Effector CD8-positive, alpha-beta T cell (primary cell): ENCODE measurements around the gene NAPA.

Experiments used
- DNase-seq: peaks from one replicate; lab custom pipeline; 2025; lab: John Stamatoyannopoulos, UW

The NAPA gene

DNA sequence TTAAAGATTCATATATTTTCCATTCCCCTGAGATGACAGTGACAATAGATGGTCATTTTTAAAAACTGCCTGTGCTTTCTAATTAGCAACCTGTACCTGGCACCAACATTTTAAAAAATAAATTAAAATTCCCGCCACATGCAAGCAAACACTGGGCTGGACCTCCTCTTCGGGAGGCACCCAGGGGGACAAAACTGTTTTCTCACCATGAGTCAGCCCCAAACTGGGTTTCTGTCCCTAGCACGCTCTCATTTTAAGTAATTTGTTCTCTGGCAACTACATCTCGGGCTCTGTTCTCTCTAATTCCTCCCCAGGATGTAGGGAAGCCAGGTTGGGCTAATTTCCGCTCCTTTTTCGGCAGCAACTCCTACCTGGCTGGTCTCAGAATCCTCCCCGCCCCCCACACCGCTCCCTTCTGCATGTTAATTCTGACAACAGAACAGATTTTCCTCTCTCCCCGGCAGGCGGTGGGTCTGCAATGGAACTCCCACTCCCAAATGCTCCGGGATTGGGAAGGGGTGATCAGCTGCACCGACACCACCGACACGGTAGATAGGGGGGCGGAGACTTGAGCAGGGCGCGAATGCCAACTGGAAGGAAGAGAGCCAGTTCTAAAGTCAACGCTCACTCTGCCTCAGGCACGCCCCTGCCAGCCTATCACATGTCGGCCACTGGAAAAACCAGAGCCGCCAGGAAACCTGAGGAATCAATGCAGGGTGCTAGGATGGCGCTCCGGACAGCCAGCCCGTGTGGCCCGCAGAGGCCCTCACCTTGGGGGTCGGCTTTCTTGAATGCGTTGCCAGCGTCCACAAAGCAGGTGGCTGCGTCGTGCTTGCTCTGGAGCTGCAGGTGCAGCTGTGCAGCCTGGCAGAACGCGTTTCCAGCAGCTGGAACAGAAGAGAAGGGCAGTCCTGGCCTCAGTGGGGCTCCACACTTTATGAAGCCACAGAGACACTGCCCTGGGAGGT lies 14.7 kb downstream of the NAPA start:
- DNase-seq: no peak

DNA sequence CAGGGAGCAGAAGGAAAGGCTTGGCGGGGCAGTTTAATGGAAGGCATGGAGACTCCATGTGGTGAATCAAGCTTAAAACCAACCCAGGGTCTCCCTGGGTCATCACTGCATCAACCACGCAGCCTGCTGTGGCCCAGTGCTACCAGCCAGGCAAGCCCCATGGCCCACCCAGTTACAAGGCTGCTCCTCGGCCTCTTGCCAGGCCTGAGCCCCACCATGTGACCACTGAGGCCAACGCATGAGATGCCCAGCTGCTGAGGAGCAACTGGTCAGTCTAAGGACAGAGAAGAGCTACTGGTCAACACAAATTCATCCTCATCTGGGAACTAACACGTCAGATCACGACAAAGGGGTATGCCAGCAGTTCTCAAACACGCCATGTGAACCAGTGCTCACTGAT lies 15.5 kb downstream of the NAPA start:
- DNase-seq: no peak

DNA sequence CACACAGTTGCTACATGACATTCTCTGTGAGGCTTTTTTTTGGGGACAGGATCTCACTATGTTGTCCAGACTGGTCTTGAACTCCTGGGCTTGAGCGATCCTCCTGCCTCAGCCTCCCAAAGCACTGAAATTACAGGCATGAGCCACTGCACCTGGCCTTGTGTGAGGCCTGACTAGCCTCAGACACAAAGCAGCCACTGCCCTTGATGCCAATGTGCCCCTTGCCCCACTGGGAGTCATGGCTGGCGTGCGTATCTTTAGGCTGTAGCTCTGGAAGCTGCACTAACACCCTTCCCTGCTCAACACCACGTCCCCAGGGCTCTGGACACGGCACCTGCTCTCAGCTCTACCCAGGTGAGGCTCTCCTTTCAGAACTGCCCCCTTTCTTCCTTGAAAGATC lies 16.3 kb downstream of the NAPA start:
- DNase-seq: no peak

DNA sequence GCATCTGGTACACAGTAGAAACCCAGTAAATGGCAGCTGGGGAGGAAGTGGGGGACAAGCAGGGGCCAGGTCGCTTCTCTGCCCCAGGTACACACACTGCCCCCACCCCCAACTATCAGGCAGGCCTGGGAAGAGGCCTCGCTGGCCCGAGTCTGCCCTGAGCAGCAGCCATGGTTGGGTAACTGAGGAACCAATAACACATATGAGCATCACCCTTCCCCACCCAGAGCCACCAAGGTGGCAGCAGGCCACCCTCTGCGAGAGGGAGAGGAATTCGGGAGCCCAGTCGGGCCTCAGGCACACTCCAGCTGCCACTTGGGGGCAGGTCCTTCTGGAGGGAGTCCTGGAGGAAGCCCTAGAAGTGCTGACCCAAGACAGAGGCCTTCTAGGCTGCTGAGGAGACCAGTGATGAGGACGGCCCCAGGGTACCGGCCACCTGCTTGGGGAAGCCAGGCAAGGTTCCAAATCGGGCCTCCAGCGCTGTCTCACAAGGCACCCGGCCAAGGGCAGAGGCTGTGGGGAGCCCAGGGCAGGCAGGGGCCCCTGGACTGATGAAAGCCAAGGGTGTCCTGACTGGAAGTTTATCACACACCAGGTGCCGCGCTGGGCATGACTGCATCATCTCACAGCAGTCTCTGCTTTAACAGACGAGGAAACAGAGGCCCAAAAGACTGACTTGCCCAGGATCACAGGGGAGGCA lies 16.9 kb downstream of the NAPA start:
- no peak for DNase-seq

DNA sequence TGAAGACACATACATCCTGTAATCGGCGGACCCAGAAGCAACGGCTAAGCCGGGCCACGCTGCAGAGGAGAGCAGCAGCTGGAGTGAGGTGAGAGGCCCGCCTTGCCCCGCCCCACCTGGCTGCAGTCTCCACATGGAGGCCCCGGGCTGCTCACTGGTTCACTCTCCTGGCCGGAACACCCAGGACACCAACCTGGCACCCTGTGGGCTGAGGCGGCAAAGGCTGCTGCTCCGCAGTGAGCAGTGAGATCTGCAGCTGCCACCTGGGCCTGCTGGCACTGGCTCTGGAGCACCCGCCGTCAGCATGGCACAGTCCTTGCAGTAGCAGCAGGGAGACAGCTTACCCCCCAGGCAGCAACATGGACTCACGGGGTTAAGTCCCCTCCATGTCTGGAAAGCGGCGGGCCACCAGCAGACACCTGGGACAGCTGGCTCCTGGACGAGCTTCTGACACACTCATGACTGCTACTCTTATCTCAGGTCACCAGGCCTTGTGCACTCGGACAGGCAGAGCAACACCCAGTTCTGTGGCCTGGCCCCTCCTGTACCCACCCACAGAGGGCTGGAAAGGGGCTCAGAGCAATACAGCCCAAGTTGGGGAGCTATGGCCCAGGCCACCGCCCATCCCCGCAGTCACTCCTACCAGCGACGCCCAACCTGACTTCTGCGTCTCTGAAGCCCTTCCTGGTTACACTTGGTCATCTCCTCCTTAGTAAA lies 17.7 kb downstream of the NAPA start:
- no peak for DNase-seq

DNA sequence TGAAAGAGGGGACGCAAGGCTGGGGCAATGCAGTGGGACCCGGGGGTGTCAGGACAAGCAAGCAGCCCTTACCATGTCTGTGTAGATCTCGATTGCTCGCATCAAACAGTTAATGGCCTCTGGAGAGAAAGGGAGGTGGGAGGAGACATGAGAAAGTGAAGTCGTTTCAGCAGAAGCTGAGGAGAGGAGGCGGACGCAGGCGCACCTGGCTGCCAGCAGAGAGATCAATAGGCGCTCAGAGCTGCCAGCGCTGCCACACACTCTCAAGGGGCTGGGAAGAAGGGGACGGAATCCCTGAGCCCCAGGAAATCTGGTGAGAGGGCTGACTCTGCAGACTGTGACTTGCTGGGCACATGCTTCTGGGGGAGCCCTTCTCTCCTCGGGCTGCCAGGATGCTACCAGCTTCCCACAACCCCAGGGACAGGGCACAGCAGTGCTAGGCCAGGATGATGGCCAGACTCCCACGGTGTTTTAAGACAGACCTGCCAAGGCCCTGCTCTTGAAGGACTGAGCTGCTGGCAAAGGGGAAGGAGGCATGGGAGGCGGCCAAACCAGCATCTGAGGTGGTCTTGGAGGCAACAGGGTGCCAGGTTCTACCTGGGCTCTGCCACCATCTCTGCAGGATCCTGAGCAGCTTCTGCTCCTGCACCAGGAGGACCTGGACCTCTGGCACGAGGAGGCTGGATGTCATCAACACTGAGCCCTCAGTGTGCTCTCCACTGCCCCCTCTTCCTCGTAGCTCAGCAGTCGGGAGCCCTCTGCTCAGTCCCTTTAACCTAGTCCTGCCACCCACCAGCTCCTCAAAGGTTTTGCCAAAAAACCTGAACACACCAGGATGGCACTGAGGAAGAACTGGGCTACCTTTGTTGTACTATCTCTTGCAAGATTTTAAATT lies 19.1 kb downstream of the NAPA start:
- no peak for DNase-seq

DNA sequence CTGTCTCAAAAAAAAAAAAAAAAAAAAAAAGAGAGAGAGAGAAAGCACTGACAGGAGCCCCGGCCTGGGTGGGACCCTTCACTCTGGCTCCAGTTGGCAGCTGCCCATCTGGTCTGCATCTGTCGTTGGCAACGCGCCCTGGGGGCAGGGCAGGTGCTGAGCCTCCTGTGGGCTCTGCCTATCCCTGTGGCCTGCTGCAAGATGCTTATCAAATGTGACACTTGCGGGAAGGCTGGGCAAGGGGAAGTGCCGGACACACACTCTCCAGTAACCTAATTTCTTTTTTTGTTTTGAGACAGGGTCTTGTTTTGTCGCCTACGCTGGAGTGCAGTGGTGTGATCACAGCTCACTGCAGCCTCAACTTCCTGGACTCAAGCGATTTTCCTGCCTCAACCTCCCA lies 20.1 kb downstream of the NAPA start:
- DNase-seq: no peak

DNA sequence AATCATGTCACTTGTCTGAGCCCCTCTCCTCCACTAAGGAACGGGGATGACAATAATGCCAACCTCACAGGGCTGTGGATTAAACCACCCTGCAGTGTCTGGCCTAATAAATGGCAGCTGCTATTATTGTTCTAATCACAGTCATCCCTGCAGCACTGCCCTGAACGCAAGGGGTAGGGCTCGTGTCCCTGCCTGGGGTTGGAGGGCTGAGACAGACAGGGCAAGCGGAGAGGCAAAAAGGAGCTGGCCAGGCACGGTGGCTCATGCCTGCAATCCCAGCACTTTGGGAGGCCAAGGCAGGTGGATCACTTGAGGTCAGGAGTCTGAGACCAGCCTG lies 20.7 kb downstream of the NAPA start:
- DNase-seq: no peak

DNA sequence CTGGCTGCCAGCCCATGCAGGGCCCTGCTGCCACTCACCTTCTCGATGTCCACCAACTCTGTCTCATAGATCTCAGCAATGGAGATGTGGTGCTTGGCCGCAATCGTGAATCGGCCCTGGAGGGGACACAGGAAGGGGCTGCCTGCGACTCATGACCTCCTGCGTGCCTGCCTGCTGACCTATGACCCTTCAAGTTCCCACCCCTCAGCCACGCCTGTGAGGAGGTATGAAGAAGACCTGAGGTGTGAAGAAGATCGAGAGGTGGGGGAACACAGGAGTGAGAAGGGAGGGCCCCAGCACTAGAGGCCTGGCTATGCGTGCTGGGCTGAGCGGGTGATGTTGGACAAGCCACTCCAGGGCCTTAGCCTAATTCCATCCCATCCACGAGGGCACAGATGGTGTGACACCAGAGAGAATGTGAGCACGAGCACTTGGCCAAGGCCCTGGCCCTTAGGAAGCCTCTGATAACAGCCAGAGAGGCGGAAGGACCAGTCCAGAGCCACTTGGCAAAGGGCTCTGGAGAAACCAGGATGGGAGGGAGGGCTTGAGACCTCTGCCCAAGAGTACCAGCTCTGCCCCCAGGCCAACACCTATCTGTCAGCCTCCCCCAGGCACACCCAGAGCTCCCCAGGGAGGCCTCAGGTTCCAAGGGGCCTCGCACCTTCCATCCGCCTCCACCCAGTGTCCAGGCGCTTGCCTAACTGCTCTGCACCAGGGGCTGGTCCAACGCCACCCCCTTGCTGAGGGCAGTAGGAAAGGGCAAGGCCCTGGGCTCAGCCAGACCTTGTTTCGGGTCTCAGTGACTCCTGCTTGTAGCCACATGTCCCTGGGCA lies 21.3 kb downstream of the NAPA start:
- DNase-seq: no peak

DNA sequence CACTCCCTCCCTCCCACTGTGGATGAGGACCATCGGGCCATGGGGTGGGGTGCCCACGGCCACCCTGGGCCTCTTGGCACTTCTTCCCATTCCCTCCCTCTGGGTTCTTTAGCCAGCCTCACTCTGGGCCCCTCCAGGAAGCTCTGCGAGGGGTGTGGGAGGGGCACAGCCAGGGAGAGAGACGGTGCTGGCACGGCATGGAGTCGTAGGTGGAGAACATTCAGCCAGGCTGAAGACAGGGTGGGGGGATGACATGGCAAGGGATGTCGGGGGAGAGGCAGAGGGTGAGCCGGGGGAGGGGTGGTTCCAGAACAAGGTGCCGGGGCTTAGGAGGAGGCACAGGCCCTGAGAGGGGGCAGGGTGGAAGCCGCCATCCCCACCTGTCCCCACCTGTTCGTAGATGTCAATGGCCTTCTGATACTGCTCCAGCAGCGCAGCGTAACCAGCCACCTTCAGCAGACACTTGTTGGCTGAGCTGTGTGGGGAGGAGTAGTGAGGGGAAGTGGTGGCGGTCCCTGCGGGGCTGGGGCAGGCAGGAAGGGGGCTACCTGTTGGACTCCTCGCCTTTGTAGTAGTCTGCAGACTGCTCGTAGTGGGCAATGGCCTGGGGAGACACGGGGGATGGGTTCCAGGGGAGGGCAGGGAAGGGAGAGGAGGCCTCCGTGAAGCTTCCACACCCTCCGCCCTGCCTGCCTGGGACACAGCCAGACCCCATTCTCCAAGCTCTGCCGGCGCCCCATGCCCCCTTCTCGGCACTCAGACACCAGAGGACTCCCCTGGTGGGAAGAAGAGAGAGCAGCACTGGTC lies 22.1 kb downstream of the NAPA start:
- DNase-seq: no peak

DNA sequence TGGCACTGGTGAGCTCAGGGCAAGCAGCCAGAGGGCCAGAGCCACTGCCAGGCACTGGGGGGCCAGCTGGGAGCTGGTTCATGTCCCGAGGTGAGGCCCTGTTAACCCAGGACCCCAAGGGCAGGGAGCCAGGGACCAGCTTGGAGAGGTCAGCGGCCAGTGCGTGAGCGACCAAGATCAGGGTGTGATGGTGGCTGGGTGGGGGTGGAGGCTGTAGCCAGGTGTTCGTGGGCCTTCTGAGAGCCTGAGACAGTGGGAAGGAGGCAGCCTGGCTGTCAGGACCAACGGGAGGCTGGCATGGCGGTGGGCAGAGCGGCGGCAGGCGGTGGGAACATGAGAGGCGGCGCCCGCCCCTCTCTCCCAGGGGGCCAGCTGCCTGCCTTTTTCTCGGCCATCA lies 22.7 kb downstream of the NAPA start:
- DNase-seq: no peak

DNA sequence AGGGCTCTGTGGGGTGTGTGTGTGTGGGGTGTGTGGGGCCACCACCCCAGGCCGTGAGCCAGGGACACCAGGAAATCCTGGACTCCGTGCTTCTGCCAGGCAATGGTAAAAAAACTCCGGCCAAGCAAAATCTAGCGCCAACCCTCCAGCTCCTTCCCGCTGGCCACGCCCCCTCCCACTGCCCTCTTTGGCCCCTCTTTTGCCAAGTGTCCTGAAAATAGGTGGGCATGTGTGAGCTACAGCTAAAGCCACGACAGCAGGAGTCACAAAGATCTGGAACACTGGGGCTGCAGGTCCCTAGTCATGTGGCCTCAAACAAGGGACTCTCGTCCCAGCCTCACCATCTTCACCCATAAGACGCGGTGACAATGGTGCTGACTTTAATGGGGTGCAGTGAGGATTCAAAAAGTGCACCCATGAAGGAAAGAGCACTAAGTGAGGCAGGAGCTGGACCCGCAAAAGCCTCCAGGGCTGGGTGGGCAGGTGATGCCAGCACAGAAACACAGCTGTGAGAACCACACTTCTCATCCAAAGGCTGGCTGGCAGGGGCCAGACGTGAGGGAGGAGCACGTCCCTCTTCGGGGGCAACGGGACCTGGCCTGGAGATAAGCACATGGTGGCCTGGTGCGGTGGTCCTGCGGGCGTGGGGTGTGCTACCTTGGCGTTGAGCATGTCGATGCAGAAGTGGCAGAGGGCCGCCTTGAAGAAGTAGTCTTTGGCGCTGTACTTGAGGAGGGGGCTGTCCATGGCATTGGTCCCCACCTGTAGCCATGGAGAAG lies 23.3 kb downstream of the NAPA start:
- no peak for DNase-seq

DNA sequence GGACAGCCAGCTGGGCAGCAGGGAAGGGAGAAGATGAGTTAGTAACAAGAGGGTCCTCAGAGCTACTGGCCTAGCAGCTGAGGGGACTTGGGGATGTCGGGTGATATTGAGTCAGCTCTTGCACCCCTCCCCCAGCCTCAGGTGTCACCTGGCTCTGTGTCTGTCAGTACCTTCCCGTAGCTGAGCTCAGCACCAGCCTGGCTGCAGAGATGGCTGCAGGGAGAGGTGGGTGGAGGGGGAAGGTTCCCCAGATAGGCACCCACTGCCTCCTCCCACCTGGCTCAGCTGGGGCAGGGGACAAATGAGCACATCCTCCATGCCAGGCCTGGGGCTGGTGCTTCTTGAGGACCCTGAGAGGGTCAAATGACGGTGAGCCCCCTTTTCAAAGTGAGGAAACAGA lies 24.0 kb downstream of the NAPA start:
- no peak for DNase-seq

DNA sequence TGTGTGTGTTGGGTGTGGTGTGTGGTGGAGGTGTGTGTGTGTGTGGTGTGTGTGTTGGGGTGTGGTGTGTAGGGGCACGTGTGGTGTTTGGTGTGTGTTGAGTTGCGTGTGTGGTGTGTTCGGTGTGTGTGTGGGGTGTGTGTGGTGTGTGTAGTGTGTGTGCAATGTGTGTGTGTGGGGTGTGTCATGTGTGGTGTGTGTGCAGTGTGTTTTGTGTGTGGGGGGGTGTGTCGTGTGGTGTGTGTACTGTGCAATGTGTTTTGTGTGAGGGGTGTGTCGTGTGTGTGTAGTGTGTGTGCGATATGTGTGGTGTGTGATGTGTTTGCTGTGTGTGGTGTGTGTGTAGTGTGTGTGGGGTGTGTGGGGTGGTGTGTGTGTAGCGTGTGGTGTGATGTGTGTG lies 24.8 kb downstream of the NAPA start:
- DNase-seq: no peak

DNA sequence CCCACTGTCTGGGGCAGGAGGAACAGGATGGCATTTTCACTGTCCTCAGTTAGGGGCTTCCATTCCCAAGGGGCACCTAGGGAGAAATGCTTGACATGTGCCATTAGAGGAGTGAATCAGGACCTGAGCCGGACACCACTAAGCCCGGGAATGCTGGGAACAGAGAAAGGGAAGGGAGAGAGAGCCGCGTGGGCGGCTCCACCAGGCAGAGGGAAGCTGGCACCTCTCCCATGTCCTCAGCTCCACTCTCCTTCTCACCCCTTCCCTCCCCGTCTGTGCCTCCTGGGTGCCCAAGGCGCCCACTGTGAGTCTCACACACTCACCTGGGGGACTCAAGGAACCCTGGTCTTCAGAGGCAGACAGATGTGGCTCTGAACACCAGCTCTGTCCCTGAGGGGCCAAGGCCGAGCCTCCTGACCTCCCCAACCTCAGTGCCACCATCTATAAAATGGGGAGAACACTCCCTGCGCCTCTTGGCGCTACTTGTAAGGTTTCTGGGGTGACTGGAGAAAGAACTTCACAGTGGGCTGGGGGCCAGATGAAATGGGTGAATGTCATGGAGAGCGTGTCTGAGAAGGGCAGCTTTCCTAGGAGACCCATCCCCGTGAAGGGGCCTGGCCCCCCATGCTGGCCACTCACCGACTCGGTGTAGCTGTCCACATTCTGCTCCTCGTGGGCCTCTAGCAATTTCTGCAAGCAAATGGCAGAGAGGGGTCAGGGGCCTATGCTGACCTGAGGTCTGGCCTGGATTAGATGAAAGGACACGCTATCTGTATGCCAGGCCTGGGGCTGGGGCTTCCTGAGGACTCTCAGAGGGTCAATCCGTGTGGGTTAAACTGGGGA lies 25.6 kb downstream of the NAPA start:
- DNase-seq: no peak

DNA sequence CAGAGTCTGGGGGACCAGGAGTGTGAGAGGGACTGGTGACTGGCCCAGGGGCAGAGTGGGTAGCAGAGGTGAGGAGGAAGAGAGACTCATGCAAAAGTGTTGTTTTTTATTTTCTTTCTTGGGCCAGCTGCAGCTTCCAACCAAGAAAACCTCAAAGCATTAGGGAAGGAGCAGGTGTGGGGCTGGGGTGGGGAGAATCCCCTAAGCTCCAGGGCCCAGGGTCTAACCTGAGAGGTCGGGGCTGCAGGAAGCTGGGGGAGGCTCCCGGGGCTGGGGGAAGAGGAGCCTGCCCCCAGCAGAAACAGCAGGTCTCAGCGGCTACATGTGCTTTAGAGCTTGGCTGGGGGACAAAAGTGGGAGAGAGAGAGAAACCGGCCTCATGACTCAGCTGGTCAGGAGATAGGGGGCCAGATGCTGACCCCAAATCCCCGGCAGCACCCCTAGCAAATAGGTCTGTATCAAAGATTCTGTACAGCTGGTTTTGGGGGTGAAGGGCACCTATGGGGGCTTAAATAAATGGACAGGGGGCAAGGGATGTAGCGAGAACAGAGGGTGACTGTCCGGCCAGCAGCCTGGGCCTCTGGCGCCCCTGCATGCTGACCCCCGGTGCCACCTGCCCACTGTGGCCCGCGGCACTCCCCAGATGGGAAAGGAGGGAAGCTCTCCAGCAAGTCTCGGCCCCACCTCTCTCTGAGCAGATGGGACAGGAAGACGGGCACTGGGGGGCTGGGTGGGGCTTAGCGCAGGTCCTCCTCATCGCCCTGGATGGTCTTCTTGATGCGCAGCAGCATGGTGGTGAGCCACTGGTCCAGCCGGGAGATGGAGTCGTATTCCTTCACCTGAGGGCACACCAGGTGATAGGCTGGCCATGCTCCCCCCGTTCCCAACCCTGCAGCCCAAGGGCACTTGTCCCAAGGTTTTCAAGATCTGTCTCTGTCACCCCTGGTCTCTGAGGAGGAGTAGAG lies 27.0 kb downstream of the NAPA start:
- no peak for DNase-seq

DNA sequence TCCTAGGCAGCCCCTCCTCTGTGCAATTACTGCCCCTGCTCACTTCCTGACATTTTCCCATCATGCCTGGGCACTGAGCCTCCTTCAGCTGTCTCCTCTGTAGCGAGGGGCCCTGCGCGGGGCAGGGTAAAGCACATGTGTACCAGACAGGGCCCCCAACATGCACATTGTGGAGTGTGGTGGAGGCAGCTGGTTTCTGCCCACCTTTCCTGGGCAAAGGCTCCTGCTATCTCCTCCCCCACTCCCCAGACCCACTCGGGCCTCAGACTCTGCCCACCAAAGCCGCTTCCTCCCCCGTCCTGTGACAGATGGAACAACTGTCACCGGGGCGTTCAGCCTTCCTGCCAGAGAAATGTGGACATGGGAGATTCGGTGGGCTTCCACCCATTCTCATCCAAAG lies 28.0 kb downstream of the NAPA start:
- no peak for DNase-seq
